HK-2 (cell line): ENCODE measurements around the gene METAP1D.

Source experiments
- DNase-seq: peaks from one replicate; pipeline ENCODE4 v3.0.0-alpha.2; 2018; ENCODE audit not compliant: unreplicated experiment

METAP1D gene

DNA sequence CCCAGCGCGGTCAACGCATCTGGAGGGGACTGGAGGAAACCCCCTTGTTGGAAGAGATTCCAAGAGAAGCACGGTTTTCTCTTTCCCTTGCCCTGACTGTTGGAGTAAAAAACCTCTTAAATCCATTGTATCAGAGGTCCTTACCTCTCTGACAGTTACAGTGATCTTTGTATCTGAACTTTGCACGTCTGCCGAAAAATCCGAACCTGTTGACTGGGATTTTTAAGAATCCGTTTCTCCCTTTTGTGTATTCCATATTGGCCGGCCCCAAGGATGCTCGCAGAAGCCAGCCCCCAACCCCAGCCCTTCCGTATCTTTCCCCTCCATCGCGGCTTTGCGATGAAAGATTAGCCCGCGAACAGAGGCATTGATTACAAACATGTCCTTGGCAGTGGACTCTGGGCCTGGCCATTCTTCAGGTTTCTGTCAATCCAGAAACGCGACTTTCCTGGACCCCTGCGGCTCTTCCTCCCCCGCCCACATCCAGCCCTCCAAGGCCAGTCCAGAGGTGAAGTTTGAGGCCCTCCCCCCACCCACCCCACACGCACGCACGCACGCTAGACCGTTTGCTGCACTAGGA, 81.0 kb downstream of the METAP1D start:
- no peak for DNase-seq

GRCh38 chr2:172081221-172082022, 81.7 kb downstream of the METAP1D start:
- DNase-seq, result no peak

GRCh38 chr2:172082105-172082943, 82.6 kb downstream of the METAP1D start:
- DNase-seq, result no peak

DNA sequence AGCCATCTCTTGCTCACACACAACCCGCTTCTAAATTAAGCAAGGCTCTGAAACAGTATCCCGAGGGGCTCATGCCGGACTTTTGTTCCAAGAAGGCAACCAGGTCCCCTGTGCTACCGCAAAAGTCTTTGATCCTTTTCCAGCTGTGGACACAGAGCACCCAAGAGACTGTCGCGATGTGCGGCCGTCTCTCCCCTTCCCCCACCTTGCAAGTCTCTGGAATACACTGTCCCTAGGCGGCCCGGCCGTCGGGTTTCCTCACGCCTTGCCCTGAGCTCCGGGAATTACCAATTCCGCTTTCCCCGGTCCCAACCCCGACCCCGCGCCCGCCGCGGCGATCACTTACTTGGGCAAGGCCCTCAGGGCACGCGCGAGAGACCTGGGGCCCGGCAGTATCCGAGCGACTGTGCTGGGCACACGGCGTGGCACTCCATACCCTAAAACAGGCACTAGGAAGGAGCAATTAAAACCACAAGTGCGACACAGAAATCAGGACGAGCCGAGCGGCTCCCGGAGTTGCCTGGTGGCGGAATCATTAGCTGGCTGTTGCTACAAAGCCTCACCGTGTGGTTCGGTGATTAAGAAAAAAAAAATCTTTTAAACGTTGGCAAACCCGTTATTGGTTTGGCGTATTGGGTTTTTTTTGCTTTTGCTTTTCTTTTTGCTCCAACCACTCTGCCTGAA, 83.3 kb downstream of the METAP1D start:
- no peak for DNase-seq

DNA sequence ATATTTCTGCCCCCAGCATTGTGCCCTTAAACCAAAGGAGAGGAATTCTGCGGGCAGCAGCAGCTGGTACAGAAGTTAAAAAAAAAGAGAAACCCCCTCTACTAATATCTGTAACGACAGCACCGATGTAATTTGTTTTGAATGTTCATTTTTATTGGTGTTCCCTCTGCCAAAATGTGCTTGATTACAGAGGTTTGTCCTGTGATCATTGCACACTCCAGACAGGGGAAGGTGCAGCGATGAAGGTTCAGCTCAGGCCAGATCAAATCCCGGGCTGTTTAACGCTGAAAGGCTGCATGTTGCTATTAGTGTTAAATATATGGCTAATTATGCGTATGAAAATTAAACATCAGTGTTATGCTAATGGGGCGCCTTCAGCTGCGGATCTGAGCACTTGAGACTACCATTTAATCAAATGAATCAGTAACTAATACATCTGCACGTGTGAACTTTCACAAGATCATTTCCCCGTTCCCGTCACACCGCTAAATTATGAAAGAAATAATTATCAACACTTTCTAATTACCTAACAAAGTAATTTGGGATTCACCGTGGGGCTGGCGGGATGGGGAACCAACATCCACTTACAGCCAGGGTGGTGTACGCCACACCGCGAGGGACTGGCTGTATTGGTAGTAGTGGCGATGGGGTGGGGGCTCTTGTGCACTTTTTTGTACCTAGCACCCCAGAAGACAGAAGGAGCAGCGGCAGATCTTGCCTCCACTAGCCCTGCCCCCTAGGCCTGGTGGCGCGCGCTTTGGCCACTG, 84.1 kb downstream of the METAP1D start:
- DNase-seq, result no peak

- DNase-seq, result peak; percentile 61
Observed at GRCh38 chr2:172084395-172084644, 84.6 kb downstream of the METAP1D start.

- peak; percentile 95 for DNase-seq
Observed at GRCh38 chr2:172084645-172085459, 85.1 kb downstream of the METAP1D start.

DNA sequence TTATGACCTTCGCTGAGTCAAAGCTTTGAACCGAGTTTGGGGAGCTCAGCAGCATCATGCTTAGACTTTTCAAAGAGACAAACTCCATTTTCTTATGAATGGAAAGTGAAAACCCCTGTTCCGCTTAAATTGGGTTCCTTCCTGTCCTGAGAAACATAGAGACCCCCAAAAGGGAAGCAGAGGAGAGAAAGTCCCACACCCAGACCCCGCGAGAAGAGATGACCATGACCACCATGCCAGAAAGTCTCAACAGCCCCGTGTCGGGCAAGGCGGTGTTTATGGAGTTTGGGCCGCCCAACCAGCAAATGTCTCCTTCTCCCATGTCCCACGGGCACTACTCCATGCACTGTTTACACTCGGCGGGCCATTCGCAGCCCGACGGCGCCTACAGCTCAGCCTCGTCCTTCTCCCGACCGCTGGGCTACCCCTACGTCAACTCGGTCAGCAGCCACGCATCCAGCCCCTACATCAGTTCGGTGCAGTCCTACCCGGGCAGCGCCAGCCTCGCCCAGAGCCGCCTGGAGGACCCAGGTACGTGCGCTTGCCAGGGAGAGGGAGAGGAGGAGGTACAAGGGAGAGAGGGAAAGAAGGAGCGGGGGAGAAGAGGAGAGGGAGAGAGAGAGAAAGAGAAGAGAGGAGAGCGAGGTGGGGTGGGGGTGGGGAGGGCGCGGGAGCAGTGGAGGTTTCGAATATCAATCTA, 85.9 kb downstream of the METAP1D start, which contains the start of gene DLX1:
DLX1 (plus strand) TSS at position 48 of the 700 bp plus-strand sequence; CDS start at position 219, 171 bp downstream.
- DNase-seq, result peak; percentile 57

DNA sequence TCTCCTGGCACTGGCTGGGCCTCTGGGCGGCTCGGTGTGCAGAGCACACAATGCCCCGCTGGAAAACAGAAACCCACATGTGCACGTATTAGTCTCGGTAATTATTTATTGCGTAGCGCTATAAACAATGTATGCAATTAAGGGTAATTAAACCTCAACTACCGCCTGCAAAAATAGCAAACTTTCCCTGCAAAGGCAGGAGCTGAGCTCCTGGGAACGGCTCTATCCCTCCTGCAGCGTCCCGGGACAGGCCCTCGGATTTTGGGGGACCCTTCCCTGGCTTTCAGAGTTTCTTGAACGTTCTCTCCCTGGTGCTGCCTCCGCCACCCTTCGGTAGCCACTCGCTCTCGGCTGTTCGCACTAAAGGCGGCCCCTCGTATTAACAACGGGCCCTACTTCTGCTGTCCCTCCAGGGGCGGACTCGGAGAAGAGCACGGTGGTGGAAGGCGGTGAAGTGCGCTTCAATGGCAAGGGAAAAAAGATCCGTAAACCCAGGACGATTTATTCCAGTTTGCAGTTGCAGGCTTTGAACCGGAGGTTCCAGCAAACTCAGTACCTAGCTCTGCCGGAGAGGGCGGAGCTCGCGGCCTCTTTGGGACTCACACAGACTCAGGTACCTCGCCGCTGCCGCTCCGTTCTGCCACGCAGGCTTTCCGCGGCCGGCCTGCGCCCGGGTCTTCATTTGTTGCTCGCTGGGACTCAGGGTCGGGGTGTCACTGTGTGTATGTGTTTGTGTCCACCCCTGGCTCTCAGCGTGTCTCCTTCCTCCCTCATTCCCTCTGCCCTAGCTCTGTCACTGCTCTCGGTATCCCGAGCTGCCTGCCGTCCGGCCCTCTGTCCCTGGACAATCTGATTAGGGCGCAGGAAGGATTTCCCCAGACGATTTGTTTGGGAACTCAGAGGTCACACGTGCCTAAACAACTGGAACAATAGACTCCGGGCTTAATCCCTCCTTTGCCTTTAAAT, 86.8 kb downstream of the METAP1D start:
- DNase-seq, result no peak

- no peak for DNase-seq
Observed at GRCh38 chr2:172087207-172087779, 87.5 kb downstream of the METAP1D start.

- DNase-seq, result no peak
Observed at GRCh38 chr2:172087780-172088244, 88.1 kb downstream of the METAP1D start.

DNA sequence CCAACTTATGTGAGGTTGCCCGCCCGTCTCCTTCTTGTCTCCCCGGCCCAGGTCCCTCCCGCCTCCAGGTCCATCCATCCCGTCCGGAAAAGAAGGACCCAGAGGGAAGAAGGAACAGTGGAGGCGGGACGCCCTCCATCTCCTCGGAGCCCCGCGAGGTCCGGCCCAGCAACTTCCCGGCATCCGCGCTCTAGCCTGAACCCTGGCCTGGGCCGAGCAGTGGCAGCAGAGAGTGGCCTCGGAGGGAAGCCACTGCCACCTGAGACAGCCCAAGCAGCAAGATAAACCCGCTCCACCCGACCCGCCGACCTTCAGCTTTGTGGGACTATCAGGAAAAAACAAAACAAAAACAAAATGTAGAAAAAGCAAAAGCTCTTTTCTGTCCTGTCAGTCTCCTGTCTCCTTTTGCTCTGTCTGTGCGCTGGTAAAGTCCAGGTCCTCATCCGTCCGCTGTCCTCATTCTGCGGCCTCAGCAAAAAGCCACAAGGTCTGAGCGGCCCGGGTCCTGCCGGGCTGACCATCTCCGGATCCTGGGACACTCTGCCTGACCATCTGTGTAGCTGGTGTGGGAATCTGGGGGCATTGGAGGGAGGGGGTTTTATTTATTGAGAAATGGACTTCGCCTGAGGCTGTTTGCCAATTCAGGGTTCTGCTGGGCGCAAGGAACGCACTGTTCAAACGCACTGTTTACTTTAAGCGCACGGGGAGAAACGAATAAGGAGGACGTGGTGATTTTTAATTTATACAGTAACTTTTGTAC, 88.7 kb downstream of the METAP1D start:
- no peak for DNase-seq

GRCh38 chr2:172089005-172089504, 89.3 kb downstream of the METAP1D start:
- DNase-seq, result no peak

DNA sequence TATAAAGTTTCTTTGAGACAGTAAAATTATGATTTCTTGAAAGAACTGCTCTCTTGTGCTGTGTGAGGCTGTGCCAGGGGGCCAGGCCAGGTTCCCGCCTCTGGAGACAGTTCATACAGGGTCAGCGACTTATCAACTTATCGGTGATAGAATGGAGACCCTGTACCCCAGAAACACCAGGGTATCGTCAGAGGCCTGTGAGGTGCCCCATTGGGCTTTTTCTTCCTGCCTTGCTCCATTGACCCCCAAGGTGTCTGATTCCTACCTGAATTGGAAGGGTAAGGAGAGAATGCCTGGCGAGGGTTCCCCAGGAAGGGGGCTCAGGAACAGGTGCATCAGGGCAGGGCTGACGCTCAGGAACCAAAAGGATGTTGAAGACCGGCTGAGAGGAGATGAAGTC, 89.9 kb downstream of the METAP1D start:
- DNase-seq, result no peak

GRCh38 chr2:172090044-172090961, 90.5 kb downstream of the METAP1D start:
- no peak for DNase-seq

GRCh38 chr2:172091000-172091641, 91.4 kb downstream of the METAP1D start:
- DNase-seq, result no peak
